Globus pallidus (tissue), 1 donor: ENCODE data around the gene PAMR1.

ENCODE experiments used
- DNase-seq: peaks from one replicate; pipeline ENCODE4 v3.0.0-alpha.2; 2015; ENCODE audit warnings: low spot score

PAMR1 gene

DNA sequence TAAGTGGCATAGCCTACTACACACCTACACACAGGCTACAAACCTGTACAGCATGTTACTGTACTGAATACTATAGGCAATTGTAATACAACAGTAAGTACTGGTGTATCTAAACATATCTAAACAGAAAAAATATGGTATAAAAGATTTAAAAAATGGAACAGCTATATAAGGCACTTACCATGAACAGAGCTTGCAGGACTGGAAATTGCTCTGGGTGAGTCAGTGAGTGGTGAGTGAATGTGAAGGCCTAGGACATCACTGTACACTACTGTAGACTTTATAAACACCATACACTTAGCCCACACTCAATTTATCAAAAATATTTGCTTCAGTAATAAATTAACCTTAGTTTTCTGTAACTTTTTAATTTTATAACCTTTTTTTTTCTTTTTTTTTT lies 24.7 kb downstream of the PAMR1 start:
- no peak for DNase-seq

DNA sequence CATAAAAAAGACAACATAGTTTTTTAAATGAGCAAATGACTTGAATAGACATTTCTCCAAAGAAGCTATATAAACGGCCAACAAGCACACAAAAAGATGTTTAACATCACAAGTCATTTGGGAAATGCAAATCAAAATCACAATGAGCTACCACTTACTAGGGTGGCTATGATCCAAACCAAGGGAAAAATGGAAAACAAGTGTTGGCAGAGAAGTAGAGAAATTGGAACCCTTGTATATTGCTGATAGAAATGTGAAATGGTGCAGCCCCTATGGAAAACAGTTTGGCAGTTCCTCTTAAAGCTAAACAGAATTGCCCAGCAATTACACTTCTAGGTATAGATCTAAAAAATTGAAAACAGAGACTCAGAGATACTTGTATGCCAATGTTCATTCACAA lies 29.0 kb downstream of the PAMR1 start:
- no peak for DNase-seq

DNA sequence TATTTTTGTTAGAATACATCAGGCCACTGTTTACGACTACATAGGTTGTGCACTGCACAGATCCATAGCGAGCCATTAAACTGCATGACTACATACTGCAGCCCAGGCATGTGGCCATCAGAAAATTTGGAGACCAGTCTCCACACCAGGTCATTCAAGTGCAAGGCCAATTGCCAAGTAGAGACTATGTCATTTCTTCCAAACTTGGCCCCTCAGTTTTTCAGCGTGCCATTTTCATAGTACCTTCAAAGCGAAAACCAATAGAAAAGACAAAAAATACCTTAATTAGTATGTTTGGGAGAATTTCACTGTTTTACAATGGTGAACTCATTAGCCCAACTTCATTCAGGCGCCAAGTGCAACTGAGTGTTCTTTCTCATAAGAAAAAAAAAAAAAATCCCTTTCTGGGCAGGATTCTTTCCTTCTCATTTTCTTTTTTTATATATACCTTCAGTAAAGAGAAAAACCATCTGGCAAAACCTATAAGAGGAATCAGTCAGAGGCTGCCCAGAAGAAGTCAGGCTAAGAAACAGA lies 30.4 kb downstream of the PAMR1 start:
- peak; percentile 66 for DNase-seq

- no peak for DNase-seq
Observed at GRCh38 chr11:35491231-35491871, 34.1 kb downstream of the PAMR1 start.

- no peak for DNase-seq
Observed at GRCh38 chr11:35488117-35488516, 37.3 kb downstream of the PAMR1 start.

DNA sequence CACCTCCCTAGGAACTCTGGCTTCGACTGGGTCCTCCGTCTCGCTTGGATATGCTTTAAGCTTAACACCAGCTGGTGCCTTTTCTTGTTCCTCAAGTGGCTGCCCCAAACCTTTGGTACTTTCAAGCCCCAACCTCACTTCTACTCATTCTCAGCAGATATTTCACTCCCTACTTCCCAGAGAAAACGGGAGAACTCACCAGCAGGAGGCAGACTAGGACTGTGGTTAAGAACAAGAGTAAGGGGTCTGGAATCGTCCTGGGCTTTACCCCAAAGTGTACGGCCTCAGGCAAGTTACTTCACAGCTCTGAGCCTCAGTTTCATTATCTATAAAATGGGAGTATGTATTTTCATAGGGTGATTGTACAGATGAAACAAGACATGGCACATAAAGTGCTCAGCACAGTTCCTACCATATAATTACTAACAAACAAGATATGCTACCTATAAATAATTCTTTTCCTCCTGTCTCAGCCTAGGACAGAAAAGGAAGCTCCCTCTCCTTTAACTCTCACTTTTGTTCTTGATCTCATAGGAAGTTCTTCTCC lies 37.8 kb downstream of the PAMR1 start:
- DNase-seq = no peak

- DNase-seq = no peak
Observed at GRCh38 chr11:35486934-35487333, 38.5 kb downstream of the PAMR1 start.

DNA sequence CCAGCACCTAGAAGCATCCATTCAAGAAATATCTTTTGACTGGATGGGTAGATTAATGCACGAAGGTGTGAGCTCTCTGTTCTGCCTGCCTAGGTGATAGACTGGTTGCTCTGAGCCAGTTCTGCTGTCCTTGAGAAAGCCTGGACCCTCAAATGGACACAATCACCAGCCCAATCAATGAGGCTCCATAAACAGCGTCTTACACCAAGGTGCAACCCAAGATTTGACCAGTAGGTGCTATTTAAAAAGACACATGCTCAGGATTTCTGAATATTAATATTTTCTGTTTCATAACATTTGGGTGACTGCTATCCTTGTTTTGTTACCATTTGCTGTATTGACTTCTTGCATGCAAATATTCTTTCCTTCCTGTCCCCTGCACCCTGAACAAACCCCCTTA lies 39.0 kb downstream of the PAMR1 start:
- no peak for DNase-seq

DNA sequence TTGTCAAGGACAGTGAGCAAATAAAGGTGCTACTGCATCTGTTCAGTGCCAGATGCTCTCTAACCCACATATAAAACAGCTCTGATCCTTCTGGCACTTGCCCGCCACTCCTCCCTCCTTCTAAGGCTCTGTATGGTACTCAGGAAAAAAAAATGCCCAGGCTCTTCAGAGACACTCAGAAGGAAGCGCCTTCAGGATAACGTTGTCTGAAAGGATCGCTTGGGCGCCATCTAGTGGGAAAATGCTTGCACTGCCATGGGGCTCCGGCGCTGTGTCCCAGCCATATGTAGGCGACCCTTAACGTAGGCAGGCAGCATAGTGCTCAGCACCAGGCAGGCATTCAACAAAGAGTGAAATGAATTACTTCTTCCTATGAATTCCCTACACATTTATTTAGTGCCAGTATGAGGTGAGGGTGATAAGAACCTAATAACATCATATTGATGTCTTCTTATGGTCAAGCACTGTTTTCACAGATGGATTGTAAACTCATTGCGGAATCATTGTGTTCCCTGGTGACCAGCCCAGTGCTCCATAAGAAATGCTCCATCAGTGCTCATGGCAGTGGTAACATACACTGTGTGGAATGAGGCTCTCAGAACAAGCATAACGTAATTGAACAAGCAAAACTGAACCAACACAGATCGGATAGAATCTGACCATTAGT lies 39.6 kb downstream of the PAMR1 start:
- DNase-seq = peak; percentile 53

GRCh38 chr11:35484435-35484834 lies 41.0 kb downstream of the PAMR1 start:
- no peak for DNase-seq

- no peak for DNase-seq
Observed at GRCh38 chr11:35483131-35483820, 42.1 kb downstream of the PAMR1 start.

DNA sequence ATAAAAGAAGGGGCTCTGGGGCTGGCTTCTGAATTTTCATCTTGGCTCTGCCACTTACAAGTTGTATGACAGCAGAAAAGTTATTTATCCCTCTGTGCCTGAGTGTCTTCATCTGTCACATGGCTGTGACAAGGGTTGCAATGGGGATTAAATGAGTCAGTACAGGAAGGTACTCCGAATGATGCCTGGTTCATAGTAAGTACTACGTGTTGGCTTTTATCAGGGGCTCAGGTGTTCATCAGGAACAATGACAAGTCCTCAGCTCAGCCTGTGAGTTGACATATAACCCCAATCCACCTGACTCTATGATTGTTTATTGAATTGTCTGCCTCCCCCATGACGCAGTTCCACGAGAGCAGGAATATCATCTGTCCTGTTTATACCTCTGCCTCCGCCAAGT lies 45.7 kb downstream of the PAMR1 start:
- no peak for DNase-seq

DNA sequence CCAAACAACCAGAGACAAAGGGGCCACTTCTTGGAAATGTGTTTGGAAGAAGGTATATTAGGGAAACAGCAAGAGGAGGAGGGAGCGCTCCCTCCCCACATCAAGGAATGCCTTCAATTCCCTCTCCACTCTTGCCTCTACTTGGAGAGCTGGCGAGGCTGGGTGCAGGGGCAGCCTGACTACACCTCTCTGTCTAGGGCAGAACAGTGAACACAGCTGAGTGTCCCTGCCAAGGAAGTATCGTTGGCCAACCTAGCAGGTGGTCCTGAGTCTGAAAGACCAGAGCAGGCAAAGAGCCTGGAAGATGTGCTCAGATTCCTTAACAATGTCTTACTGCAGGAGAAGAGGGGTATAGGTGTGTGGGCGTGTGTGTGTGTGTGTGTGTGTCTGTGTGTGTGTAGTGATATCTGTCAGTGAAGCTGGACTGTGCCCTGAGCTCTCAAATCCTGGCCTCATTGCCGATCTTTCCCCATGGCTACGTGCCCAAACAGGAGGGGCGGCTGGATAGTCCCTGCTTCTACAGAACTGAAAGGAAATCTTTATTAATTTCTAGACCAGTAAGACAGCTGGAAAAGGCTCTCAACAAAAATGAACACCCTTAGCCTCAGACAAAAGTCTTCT lies 46.8 kb downstream of the PAMR1 start:
- DNase-seq = peak; percentile 75

GRCh38 chr11:35477901-35478300 lies 47.5 kb downstream of the PAMR1 start:
- no peak for DNase-seq

DNA sequence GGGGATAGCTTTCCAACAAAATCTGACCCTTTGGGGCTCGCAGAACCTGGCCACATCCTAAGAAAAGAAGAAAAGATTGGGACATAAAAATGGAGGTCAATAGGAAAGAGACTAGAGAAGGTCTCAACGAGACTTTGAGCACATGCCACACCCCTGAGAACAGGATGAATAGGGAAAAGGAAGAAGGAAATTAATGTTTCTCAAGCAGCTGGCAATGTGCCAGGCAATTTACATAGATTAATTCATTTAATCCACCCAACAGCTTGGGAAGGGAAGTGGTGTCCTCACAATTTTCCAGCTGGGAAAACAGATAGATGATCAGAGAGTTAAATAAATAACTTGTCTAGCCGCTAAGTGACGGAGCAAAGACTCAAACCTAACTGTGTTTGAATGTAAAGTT lies 50.7 kb downstream of the PAMR1 start:
- DNase-seq = no peak

DNA sequence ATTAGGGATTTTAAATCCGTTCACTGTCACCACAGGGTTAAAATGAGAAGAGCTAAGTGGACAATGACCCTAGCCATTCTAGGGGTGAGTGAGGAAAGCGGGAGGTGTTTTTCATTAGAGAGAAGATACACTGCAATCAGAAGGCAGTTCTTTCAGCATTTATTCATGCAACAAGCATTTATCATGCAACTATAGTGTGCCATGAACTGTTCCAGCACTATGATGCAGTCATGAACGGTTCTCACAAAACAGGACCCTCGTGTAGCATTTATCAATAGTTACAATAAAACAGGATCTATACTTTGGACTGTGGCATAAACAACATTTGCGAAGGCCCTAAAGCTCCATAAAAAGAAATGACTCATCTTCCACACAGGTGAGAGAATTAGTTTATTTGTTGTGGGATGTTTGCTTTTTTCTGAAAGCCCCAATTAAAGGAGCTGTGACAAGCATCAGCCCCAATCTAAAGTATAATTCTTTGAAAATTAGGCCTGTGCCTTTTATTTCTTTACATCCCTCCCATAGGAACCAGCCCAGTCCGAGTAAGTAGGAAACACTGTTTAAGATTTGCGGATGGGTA lies 51.5 kb downstream of the PAMR1 start:
- no peak for DNase-seq

- no peak for DNase-seq
Observed at GRCh38 chr11:35470616-35471015, 54.8 kb downstream of the PAMR1 start.

- no peak for DNase-seq
Observed at GRCh38 chr11:35466058-35466457, 59.4 kb downstream of the PAMR1 start.

DNA sequence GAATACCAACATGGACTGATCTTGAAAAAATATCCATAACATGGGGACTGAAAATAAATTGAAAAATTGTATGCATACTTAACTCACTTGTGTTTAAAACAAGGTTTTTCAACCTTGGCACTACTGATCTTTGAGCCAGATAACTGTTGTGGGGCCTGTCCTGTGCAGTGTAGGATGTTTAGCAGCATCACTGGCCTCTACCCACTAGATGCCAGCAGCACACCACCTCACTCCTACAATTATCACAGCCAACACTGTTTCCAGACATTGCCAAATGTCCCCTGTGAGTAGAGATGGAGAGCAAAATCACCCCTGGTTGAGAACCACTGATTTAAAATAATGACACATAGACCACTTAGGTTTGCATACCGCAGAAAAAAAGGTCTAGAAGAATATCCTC lies 61.1 kb downstream of the PAMR1 start:
- DNase-seq = no peak

DNA sequence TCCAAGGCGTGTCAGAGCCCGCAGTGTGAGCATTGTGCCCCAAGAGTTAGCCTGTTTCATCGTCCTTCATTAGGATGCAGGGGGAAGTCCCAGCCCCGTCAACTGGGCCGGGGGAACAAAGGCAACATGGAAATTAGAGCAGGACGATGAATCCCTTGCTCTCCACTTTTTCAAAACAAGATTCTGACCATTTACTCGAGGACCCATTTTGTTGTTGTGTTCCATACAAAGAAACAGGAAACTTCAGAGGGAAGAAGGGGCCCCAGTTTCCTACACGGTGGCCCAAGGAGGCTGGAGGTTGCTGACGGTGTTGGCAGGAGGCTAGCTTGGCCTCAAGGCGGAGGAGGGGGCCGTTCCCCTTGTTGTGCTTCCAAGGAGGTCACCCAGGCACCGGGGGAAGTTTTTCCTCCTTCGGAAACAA lies 62.1 kb downstream of the PAMR1 start:
- peak; percentile 47 for DNase-seq

DNA sequence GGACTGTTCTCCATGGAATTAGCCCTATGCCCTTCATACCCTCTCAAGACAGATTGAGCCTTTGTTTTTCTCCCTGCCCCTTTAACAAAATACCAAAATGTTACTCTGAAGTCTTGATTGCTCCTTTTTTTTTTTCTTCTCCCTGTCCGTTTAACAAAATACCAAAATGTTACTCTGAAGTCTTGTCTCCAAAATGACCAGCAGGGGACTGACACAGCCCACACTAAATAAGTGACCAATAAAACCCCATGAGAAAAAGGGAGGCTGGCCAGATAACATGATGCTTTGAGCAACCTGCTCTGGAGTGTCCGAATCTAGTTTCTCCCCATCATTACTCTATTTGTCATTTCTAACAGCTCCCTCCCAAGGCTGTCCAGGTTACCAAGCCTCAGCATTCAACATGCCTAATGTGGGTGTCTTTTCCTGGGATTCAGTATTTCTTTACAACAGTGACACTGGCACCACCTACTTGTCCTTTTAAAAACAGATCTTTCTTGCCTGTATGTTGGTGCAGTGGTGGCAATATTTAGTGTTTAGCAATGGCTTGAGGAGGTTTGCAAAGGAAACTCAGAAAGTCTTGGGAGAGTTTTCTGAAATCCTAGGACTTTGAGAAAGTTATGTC lies 63.4 kb downstream of the PAMR1 start:
- DNase-seq = no peak

DNA sequence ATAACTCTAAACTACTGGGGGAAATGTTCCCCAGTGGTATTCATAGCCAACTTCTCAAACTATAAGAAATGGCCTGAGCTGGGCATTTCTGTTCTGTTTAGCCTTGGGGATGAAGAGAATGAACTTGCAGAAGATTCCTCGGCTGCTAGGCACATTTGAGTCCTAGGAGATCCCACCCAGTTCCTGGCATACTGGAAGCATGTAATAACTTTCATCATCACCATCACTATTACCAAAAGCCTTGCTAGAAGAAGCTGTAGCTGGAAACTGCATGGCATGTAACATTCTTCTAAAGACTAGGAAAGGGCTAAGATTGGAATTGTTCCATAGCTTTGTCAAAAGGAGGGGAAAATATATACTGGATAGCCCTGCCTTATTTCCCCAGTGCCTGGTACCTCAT lies 65.9 kb downstream of the PAMR1 start:
- no peak for DNase-seq
